ENCODE results near the gene TMEM132C.

DNA sequence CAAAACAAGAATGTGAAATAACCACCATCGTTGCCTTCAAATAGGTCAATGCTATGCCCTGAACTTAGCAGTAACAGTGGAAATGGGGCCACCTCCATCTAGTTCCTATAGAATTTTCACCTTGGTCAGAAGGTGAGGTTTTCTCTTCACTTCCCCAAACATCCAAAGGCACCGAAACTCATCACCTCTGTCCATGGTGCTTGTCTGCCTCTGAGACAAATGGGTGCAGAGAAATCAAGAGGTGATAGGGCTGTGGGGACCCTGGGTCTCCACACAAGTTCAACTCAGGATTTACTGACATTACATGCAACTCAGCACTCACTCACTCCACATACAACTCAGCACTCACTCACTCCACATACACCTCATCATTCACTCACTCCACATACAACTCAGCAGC lies 26.2 kb upstream of the TMEM132C start:
- TF ChIP-seq, protein P1, sequence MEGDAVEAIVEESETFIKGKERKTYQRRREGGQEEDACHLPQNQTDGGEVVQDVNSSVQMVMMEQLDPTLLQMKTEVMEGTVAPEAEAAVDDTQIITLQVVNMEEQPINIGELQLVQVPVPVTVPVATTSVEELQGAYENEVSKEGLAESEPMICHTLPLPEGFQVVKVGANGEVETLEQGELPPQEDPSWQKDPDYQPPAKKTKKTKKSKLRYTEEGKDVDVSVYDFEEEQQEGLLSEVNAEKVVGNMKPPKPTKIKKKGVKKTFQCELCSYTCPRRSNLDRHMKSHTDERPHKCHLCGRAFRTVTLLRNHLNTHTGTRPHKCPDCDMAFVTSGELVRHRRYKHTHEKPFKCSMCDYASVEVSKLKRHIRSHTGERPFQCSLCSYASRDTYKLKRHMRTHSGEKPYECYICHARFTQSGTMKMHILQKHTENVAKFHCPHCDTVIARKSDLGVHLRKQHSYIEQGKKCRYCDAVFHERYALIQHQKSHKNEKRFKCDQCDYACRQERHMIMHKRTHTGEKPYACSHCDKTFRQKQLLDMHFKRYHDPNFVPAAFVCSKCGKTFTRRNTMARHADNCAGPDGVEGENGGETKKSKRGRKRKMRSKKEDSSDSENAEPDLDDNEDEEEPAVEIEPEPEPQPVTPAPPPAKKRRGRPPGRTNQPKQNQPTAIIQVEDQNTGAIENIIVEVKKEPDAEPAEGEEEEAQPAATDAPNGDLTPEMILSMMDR (IDR thresholded peaks at IDR 0.05; ENCODE audit: low read depth, low read length, poor library complexity, severe bottlenecking), result no peak
- TF ChIP-seq EZH2phosphoT487 (IDR thresholded peaks at IDR 0.05; ENCODE audit: borderline replicate concordance, low read length), result no peak

Measured in DOHH2 (cell line).